Measurements from ENCODE around the gene GABBR2.

- TF ChIP-seq, protein P1, sequence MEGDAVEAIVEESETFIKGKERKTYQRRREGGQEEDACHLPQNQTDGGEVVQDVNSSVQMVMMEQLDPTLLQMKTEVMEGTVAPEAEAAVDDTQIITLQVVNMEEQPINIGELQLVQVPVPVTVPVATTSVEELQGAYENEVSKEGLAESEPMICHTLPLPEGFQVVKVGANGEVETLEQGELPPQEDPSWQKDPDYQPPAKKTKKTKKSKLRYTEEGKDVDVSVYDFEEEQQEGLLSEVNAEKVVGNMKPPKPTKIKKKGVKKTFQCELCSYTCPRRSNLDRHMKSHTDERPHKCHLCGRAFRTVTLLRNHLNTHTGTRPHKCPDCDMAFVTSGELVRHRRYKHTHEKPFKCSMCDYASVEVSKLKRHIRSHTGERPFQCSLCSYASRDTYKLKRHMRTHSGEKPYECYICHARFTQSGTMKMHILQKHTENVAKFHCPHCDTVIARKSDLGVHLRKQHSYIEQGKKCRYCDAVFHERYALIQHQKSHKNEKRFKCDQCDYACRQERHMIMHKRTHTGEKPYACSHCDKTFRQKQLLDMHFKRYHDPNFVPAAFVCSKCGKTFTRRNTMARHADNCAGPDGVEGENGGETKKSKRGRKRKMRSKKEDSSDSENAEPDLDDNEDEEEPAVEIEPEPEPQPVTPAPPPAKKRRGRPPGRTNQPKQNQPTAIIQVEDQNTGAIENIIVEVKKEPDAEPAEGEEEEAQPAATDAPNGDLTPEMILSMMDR (IDR thresholded peaks at IDR 0.05; ENCODE audit: low read depth, low read length, poor library complexity, severe bottlenecking) = no peak
- no peak for TF ChIP-seq EZH2phosphoT487 (IDR thresholded peaks at IDR 0.05; ENCODE audit: borderline replicate concordance, low read length)
Observed at GRCh38 chr9:98242426-98242825, 466.3 kb downstream of the GABBR2 start.
